B cell (primary cell): ENCODE data around the gene THADA.

Experiments used
- EZH2 ChIP-seq: IDR thresholded peaks from 2 replicates; pipeline ENCODE4 v1.6.1; 2012; ENCODE audit warnings: borderline replicate concordance, low read depth, mild to moderate bottlenecking, moderate library complexity, low read length; ENCODE audit not compliant: insufficient read depth, poor library complexity, severe bottlenecking
- TF ChIP-seq, protein P1 (sequence below): fragments of 200-600 bp; IDR thresholded peaks from one replicate; pipeline ENCODE4 v1.8.0; 2022; ENCODE audit warnings: antibody characterized with exemption, mild to moderate bottlenecking

DNA sequence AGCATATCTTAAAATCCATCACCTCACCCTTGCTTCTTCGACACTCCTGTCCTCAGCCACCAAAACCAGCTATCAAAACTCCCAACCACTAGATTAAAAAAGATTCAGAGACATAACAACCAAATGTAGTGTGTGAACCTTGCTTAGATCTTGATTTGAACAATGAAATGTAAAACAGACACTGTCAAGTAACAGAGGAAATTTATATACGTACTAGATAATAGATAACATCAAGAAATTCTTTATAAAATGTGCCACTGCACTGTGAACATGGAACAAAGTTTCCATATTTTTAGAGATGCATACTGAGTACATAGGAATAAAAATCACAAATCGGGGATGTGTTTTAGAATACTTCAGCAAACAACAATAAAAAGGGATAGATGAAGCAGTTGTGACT, 86.0 kb downstream of the THADA start:
- TF ChIP-seq, protein P1, sequence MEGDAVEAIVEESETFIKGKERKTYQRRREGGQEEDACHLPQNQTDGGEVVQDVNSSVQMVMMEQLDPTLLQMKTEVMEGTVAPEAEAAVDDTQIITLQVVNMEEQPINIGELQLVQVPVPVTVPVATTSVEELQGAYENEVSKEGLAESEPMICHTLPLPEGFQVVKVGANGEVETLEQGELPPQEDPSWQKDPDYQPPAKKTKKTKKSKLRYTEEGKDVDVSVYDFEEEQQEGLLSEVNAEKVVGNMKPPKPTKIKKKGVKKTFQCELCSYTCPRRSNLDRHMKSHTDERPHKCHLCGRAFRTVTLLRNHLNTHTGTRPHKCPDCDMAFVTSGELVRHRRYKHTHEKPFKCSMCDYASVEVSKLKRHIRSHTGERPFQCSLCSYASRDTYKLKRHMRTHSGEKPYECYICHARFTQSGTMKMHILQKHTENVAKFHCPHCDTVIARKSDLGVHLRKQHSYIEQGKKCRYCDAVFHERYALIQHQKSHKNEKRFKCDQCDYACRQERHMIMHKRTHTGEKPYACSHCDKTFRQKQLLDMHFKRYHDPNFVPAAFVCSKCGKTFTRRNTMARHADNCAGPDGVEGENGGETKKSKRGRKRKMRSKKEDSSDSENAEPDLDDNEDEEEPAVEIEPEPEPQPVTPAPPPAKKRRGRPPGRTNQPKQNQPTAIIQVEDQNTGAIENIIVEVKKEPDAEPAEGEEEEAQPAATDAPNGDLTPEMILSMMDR = no peak
- TF ChIP-seq EZH2 = no peak
